ENCODE measurements around the gene PDE4B.

Gene PDE4B

DNA sequence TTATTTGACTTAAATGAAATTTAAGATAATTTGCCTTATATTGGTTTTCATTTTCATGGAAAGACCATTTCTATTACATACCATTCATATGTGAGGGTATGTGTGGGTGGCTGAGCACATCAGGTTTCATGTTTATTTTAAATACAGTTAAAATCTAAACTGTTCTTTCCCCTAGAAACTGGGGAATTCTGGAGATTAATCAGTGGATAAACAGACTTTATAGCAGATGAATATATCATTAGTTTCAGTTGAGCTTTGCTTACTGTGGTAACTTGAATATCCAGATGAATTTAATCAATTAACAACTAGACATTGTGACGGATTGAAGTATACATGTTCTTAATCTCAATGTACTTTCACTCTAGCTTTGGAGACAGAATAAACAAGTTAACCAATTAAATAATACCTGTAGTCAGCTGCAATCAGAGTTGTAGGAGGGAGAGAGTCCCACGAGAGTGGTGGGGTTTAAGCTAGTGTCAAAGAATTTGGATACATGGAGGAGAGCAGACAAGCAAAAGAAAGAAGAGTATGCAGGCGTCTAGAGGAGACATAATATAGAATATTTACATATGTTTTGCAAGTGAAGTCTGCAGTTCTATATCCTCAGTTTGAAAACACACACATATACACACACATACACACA lies 97.6 kb downstream of the PDE4B start:
- DNase-seq, result no peak

GRCh38 chr1:65894738-65895605 lies 102.3 kb downstream of the PDE4B start:
- no peak for DNase-seq

DNA sequence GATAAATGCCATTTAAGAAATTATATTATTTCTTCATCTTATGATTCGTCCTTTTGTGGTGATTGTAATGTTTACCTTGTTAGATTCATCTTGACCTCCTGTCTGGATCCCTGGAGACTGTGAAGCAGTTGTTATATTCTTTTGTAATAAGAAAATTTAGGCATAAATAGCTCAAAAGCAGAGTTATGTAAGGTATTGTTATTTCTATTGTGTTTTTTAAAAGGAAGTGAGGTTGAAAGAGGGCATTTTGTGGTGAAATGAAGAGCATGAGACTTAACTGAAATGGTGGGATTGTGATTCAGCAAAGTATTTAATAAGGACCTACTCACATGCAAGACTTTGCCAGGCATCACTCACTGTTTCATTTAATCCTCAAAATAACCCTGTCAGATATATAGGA lies 104.0 kb downstream of the PDE4B start:
- no peak for DNase-seq

GRCh38 chr1:65897485-65897884 lies 104.8 kb downstream of the PDE4B start:
- no peak for DNase-seq

DNA sequence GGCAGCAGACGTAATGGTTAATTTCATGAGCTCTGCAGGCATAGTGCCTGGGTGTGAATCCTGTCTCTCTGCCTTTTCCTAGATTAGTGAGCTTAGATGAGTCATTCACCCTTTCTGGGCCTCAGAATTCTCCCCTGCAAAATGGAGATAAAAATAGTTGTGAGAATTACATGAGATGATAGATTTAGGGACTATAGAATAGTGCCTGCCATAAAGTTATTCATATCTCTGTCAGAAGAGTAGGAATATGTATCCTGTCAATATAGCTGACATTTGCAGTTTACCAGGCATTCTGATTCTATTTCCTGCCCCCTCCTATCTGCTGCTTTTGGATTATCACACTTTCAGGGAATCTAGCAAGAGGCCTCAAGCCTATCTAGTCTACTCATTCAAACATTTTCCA lies 112.0 kb downstream of the PDE4B start:
- no peak for DNase-seq

- DNase-seq, result no peak
Measured at GRCh38 chr1:65910432-65910831, 117.7 kb downstream of the PDE4B start.

GRCh38 chr1:65911679-65912078 lies 119.0 kb downstream of the PDE4B start:
- DNase-seq, result no peak

- DNase-seq, result no peak
Measured at GRCh38 chr1:65918564-65918963, 125.9 kb downstream of the PDE4B start.

DNA sequence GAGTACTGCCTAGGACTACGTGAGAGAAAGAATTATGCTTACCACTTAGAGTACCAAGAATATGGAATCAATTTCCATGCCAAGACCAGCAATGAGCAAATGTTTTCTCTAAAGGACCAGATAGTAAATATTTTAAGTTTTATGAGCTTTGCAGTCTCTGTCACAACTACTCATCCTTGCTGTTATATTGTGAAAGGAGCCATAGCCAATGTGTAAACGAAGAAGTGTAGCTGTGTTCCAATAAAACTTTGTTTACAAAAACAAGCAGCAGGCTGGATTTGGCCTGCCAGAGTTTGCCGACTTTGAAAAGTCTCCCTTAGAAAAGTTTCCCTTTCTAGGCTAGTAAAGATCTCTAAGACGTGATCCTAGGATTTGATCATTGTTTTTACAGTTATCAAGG lies 128.8 kb downstream of the PDE4B start:
- DNase-seq, result no peak

- DNase-seq, result no peak
Measured at GRCh38 chr1:65924471-65924870, 131.8 kb downstream of the PDE4B start.

DNA sequence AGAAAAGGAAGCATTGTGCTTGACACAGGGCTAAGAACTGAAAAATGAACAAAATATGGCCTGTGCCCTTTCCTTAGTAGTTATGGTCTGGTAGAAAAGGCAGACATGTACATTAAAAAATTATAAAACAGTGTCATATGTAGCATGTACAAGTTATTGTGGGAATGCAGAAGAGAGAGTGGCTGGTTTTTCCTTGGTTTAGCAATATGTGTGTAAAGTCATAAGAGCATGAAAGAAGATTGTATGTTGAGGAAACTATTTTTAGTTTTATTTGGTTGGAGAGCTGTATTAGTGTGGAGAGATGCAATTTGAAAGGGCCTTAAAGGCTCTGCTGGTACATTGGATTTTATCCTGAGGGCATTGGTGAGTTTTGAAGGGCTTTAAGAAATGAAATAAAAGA lies 145.8 kb downstream of the PDE4B start:
- DNase-seq, result no peak

DNA sequence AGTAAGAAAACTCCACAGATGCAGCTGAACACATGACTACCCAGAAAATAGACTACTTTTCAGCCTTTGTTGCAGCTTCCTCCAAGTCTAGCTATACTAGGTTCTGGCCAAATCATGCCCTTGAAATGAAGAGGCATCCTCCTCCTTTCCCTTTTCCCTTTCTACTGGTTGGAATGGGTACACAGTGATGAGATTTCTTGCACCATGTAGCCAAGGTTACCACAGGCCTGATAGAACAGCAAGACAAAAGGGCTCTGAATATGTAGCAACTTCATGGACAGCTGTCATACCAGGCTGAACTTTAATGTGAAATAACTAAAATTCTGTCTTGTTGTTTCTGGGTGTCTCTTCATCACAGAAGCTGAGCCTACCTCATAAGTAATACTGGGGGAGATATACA lies 146.5 kb downstream of the PDE4B start:
- DNase-seq, result no peak

DNA sequence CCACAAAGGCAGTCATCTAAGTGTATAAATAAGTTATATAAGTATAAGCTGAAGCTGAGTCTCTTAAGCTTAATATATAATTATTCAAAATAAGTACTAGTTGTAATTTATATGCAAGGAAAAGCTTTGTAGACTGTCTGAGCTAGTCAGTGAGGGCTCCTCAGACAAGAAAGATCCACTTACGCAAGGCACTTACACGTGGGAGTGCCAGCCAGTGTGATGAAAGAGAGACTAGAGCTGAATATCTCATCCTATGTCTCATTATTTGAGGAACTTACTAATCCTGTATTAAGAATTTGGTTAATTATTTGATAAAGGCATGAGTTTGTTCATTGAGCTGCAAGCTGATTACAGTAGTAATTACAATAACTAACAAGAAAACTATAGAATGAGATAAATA lies 146.9 kb downstream of the PDE4B start:
- no peak for DNase-seq

DNA sequence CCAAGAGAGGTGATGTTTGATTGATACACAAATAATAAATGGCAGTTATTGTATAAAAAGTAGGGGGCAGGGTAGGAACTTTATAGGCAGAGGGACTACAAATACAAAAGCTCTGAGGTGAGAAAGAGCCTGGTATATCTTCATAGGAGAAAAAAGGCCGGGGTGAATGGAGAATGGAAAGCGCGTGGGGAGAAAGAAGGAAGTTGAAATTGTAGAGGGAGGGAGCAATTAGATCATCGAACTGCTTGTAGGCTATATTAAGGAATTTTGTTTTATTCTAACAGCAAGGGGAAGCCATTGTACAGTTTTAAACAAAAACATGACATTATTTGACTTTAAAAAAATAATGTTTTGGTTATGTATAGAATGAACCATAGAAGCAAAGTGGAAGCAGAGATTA lies 147.4 kb downstream of the PDE4B start:
- DNase-seq, result no peak

GRCh38 chr1:65942476-65942875 lies 149.8 kb downstream of the PDE4B start:
- no peak for DNase-seq

GRCh38 chr1:65946376-65946775 lies 153.7 kb downstream of the PDE4B start:
- no peak for DNase-seq

DNA sequence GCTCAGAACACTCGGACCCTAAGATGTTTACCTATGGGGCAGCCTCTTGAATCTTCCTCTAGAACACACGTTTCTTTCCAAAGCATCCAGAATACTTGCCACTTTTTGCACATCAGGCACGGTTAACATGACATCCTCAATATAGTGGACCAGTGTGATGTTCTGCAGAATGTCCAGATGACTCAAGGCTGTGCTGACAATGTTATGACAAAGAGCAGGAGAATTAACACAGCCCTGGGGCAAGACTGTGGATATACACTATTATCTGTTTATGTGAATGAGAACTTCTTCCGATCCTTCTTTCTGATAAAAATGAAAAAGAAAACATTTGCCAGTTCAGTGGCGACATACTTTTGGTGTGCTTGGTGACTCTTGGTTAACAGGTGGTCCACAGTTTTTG lies 154.3 kb downstream of the PDE4B start:
- no peak for DNase-seq

DNA sequence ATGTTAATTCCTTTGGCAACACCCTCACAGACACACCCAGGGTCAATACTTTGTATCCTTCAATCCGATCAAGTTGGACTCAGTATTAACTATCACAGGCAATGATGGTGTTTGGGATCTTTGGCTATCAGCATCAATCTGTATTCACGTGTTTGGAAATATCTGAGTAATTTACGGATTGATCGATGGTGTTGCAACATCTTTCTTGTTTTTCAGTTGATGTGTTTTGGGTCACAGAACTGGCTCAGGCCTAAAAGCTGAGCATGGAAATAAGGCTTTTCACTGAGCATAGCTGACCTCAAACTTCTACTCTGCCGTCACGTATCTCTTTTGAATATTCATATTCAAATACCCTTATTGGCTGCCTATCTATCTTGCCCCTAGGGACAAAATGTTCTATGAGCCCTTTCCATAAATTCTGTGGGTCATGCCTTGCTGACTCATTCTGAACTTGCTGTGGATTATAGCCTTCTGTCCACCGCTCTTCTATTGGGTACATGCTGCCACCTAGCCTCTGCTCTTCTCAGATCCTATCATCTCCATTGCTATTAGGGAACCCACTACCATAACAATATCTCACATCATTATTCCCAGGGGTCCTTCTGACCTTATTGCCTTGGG lies 156.0 kb downstream of the PDE4B start:
- no peak for DNase-seq

- DNase-seq, result no peak
Measured at GRCh38 chr1:65949230-65949626, 156.5 kb downstream of the PDE4B start.

GRCh38 chr1:65949933-65950332 lies 157.2 kb downstream of the PDE4B start:
- DNase-seq, result no peak

DNA sequence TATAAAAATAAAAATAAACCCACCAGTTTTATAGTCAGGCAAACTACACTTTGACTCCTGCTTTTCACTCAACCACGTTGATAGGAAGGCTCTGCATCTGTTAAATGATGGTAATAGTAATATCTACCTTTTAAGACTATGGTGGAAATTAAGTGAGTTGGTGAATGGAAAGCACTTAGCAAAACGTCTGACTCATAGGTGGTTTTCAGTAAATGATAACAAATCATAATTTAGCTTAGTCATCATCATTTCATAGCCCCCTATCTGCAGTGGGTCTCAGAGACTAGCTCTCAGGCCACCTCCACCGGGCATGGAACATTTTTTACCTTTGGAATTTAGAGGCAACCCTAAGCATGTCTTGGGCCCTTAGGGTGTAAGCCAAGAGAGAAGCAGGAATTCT lies 160.0 kb downstream of the PDE4B start:
- DNase-seq, result no peak

DNA sequence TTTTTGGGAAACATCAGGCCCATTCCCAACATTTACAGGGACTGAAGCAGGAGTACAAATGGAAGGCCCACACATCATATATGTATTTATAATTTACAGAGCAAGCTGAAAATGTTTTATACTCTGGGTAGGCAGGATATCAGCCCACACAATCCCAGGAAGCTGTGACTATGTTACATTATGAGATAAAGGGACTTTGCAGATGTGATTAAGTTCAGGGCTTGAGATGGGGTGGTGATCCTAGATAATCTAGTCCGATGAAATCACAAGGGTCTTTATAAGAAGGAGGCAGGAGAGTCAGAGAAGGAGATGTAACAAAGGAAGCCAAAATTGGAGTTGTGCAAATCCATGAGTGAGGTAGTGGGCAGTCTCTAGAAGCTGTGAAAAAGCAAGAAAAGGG lies 160.5 kb downstream of the PDE4B start:
- DNase-seq, result no peak

- DNase-seq, result no peak
Measured at GRCh38 chr1:65955071-65955470, 162.4 kb downstream of the PDE4B start.

GRCh38 chr1:65955503-65955902 lies 162.8 kb downstream of the PDE4B start:
- no peak for DNase-seq
